HG03432 (cell line): ENCODE measurements around the gene RBBP8NL.

Experiments used
- ATAC-seq: cut with Tn5 transposase; IDR thresholded peaks from one replicate; pipeline ENCODE4 v1.9.1; 2021; ENCODE audit warnings: mild to moderate bottlenecking, moderate library complexity; ENCODE audit not compliant: unreplicated experiment

Gene RBBP8NL

GRCh38 chr20:62461834-62462233 lies 34.5 kb upstream of the RBBP8NL start:
- no peak for ATAC-seq

DNA sequence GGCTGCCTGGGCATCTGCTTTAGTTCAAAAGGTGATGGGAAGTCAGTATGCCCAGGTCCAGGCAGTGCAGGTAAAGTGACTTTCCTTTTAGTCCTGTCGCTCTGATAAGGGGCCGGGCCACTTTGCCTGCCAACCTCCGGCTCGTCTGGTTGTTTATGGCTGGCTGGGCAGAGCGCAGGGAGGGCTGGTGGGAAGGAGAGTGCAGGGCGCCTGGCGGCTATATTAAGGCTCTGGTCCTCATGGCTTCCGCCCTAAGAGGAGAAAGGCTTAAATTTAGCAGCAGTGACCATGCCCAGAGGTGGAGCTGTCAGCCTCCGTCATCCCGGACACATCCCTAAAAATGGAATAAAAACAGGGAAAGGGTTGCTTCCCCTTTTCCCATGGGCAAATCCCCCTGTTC lies 33.8 kb upstream of the RBBP8NL start:
- ATAC-seq, result no peak

DNA sequence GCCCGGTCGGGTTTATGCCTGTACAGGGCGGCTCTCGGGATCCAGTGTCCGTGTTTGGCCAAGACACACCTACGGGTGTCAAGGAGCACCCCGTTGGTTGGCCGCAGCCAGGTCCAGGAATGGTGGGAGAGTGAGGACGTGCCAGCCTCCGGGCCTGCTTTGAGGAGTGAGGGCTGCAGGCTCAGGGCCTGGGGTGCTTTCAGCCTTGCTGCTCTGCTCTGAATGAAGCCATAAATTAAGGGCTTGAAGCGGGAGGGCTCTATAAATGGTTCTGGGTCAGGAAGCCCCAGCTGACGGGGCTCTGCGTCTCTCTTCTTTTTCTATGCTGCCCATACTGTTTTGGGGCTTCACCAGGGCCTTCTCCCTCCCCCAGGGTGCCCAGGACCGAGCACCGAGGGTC lies 33.3 kb upstream of the RBBP8NL start:
- ATAC-seq, result no peak

GRCh38 chr20:62459488-62459887 lies 32.1 kb upstream of the RBBP8NL start:
- no peak for ATAC-seq

DNA sequence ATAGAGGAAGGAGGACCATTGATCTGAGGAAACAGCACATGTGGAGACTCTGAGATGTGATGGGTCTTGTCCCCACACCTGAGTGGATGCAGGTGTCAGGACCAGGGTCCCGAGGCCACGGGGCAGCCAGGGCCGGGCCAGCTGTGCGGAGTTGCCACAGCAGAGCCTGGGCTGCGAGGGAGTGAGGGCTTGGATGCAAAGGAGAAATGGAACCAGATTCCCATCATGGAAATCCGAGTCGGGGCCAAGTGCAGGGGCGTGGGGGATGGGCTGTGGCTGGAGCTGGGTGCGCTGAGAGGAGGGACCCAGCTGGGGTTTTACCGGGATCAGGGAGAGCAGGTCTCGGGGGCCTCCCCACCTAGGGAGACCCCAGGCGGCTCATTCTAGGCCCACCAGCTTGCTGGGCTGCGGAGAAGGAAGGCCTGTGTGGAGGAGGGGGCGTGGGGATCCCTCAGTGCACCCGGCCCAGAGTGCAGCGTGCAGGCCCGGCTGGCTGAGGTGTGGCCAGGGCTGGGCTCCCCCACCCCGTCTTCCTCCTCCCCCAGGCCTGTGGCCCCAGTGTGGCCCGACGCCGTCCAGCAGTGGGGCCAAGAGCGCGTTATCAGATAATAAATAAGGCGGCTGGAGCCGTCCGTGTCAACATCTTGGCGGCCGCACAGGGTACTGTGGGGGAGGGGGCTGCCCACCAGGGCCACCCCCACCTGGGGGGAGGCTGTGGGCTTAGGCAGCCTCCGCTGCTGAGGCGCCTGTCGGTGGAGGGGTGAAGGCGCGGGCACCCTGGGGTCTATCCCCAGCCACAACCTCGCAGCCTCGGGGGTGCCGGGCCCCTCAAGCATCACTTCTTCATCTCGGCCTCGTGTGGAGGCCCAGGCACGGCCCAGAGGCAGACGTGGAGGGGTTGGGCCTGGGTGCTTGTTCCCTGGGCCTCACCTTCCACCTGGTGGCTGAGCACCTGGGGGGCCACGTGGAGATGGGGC lies 31.2 kb upstream of the RBBP8NL start:
- no peak for ATAC-seq

DNA sequence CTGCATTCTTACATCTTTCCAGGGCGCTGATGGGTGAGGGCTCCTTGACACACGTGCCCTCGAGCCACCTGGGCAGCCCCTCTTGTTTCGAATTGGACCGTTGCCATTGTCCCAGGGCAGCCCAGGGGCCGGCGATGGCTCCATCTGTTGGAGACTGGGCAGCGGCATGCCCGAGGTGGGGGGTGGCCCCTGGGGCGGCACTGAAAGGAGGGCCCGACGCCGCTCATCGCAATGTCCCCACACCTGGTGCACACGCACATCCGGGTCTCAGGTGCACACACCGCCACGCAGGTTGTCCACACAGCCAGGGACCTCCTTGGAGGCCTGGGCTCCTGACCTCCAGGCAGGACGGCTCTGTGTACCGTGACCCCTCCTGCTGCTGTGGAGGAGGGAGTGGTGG lies 30.5 kb upstream of the RBBP8NL start:
- no peak for ATAC-seq

- no peak for ATAC-seq
These were observed 29.8 kb upstream of the RBBP8NL start for GRCh38 chr20:62457098-62457497.

DNA sequence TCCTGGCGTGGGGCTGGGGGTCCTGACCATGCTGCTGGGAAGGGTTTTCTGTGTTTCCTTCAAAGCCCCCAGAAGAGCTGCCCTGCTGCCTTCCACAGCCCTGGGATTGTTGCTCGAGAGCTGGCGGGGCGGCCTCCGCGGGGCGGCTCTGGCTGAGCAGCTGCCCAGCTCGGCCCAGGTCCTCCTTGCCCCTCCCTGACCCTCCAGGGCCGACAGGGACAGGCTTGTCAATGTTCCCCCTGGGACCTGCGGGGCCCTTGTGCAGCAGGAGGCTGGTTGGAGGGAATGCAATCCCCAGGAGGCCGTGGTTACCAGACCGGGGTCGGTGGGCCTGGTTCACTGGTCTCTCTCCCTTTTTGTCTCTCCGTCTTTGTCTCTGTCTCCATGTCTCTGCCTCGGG lies 28.6 kb upstream of the RBBP8NL start:
- ATAC-seq, result no peak

GRCh38 chr20:62454904-62455636 lies 27.7 kb upstream of the RBBP8NL start:
- no peak for ATAC-seq

- no peak for ATAC-seq
These were observed 26.0 kb upstream of the RBBP8NL start for GRCh38 chr20:62453186-62453808.

DNA sequence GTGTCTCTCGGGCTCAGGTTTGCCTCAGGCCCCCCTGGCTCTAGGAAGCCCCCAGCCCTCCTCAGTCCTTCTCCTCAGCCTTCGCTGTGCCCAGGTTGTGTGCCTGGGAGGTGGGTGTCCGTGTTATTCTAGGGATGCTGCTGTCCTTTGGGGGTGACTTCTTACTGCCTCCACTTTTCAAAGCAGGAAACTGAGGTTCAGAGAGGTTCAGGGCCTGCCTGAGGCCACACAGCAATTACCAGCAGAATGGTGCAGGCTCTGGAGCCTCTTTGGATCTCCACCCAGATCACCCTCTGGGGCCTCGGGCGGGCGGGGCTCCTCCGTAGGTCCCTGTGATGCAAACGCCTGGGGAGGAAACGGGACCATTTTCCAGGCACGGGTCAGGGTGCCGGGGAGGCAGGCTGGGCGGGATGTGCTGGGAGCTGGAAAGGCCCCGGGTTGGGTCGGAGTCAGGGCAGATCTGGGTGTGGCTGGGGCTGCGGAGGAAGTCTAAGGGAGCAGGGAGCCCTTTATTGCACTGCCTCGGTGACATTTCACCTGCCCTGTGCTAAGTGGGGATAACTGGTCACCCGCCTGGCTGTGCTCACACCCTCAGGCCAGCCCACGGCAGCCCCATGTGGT lies 25.2 kb upstream of the RBBP8NL start:
- no peak for ATAC-seq

DNA sequence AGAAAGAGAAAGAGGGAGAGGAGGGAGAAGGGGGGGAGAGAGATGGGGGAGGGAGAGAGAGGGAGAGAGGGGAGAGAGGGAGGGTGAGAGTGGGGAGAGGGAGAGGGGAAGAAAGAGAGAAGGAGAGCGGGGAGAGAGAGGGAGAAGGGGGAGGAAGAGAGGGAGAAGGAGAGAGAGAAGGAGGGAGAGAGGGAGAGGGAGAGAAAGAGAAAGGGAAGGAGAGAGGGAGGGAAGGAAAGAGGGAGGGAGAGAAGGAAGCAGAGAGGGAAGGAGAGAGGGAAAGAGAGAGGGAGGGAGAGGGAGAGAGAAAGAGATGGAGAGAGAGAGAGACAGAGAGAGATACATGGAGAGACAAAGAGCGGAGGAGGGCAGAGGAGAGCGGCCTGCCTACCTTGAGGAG lies 24.6 kb upstream of the RBBP8NL start:
- no peak for ATAC-seq

DNA sequence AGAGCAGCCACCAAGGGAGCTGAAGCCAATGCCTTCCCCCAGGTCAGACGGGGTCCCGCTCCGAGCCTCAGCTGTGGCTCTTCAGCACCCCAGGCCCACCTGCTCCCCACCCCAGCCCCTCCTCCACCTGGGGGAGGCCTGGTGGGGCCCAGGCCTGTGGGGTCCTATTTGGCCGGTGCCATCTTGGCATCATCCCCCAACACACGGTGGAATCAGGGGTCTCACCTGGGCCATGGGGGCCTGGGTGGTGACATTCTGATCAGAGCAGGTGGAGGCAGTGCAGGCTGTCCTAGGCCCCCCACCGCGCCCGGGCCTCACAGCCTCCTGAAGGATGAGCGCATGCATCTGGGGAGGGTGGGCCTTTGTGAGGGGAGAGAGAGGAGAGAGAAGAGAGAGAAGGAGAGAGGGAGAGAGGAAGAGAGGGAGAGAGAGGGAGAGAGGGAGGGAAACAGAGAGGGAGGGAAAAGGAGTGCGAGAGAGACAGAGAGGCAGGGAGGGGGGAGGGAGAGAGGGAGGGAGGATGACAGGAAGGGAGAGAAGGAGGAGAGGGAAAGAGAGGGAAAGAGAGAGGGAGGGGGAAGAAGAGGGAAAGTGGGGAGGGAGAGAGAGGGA lies 23.9 kb upstream of the RBBP8NL start:
- no peak for ATAC-seq

DNA sequence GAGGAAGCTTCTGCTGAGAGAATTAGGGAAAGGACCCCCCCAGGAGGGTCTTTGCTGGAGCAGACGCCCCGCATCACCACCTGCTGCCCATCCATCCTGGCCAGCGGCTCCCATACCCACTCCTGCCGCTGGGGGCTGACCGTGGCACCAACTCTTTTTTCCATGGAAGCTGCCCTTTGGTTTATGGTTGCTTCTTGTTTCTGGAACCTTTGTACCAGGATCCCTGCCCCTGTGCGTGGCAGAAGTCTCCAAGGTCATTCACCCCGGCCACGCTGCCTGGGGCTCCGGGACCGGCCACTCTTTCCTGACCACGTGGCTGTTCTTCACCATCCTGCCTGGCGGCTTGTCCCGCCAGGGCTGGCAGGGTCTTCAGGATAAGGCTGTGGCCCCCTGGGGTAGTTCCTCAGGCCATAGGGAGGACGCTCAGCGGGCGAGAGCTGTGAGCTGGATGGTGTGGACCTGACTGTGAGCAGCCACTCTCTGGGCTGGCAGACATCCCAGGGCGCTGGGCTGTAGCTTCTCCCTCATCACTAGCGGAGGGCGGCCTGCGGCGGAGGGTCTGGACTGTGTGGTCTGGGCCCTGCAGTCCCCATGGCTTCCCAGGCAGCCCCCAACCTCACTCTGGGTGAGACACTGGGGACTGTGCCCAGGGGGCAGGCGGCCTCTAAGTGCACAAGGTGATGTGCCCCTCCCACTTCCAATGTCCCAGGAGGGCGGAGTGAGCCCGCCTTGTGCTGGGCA lies 22.8 kb upstream of the RBBP8NL start:
- ATAC-seq, result no peak

GRCh38 chr20:62448788-62449187 lies 21.4 kb upstream of the RBBP8NL start:
- ATAC-seq, result no peak

DNA sequence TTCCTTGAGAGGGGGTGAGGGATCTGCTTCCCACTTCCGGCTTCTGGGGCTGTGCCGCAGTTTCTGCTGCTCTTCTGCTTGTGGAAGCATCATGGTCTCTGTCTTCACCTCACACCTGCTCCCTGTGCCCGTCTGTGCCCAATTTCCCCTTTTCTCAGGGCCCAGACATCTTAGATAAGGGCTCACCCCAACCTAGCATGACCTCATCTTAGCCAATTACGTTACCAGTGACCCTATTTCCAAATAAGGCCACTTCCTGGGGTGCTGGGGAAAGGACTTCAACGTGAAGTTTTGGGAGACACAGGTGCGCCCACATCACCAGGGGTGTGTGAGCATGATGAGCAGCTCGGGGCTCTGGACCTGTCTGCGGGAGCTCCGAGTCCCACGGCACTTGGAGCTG lies 20.7 kb upstream of the RBBP8NL start:
- ATAC-seq, result no peak

GRCh38 chr20:62446888-62447869 lies 19.8 kb upstream of the RBBP8NL start:
- no peak for ATAC-seq

GRCh38 chr20:62446481-62446880 lies 19.1 kb upstream of the RBBP8NL start:
- ATAC-seq, result no peak
